GM13977 (cell line): ENCODE measurements around the gene FRS3.
A peak's percentile ranks its signal among the peaks of the same experiment; 100 is the strongest.

Experiments
- DNase-seq: peaks from one replicate; pipeline ENCODE4 v3.0.0; 2012; ENCODE audit warnings: low spot score
- CTCF ChIP-seq: IDR thresholded peaks from 2 replicates; pipeline ENCODE4 v1.5.1; 2012; ENCODE audit warnings: mild to moderate bottlenecking, control low read depth; ENCODE audit not compliant: insufficient read depth; ENCODE audit errors: extremely low read depth, missing control alignments
- in situ Hi-C: fragments of 300-500 bp; cut with MboI; formaldehyde crosslinking; loops from one replicate; pipeline ENCODE4 v1.12.0; 2022; ENCODE audit warnings: low sequenced_read_pairs, low pct_unique_long_range_greater_than_20kb, mixed read lengths, inconsistent platforms; ENCODE audit not compliant: unreplicated experiment

FRS3 gene

GRCh38 chr6:41722969-41723529 is 56.7 kb downstream of the FRS3 start:
- no peak for TF ChIP-seq CTCF
- in situ Hi-C loops = no loop called here
- DNase-seq = no peak

GRCh38 chr6:41721414-41721813 is 58.3 kb downstream of the FRS3 start:
- TF ChIP-seq CTCF = no peak
- in situ Hi-C loops = no loop called here
- DNase-seq = no peak

GRCh38 chr6:41720783-41721182 is 58.9 kb downstream of the FRS3 start:
- DNase-seq = no peak
- in situ Hi-C loops = no loop called here

GRCh38 chr6:41720262-41720620 is 59.5 kb downstream of the FRS3 start:
- peak; percentile 64 for DNase-seq
- in situ Hi-C loops = no loop called here
- TF ChIP-seq CTCF = no peak

More at GRCh38 chr6:41720783-41721182, 58.9 kb downstream of the FRS3 start:
- no peak for TF ChIP-seq CTCF
